Stimulated activated CD4-positive, alpha-beta T cell treated with anti-CD3 and anti-CD28 coated beads, Interleukin-4, amount 100 ng/mL, for 48 hours (primary cell): ENCODE data around the gene ZNF140.

Experiments used
- DNase-seq, 2 donors: peaks; one replicate each; pipeline ENCODE4 v3.0.0-alpha.2; 2020; ENCODE audit warnings: low read depth in 2 of 2

The ZNF140 gene

DNA sequence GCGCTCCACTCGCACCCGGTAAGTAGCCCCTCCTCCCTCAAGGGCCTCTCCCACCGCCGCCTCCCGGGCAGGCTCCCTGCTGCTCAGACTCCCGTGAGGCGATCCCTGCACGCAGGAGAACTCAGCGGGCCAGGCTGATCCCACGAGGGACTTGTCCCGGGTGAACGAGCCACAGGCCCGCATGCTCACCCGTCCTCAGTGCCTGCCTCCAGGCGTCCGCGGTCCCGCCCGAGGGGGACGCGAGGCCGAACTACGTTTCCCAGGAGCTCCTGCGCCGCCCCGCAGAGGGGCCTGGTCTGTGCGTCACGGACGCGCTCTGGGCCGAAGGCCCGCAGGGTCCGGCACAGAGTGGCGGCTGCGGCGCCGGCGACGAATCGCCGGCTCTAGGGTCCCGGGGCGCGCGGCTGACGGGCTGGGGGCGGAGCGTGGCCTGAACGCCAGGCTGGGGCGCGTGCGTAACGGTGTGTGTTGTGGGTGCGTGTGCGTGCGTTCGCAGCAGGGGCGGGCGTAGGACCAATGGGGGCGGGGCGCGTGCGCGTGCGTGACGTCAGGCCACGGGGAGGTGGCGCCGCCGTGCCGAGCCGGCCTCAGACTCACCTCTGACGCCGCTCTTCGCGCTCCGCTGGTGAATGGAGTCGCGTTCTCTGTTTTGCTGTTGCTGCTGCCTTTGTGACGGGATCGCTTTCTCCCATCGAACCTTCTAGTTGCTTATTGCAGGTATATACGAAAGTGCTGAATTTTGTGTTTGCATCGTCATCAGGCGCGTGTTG is 49.5 kb downstream of the ZNF140 start, which contains the start of the genes ZNF10 and ZNF891:
ZNF10 (plus strand) TSS at position 590 of the 770 bp plus-strand sequence. CDS start 13,866 bp downstream, outside the sequence.
ZNF891 (minus strand) TSS at position 237 of the 770 bp plus-strand sequence. CDS start 8,356 bp downstream, outside the sequence.
- DNase-seq, result peak; percentile 95 to 97

DNA sequence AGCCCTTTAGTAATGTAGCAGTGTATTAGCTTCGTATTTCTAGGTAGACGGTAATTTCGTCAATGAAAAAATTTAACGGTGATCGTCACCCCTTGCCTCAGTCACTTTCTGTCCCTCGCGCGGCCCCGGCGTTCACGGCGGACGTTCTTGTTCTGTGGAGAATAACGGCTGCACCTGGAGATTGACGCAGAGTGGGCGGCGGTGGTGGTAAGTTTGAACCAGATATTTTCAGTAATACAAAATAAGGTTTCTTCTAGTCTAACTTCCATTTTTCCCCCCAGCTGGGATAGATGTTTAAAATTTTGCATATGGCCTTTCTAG is 50.0 kb downstream of the ZNF140 start:
- DNase-seq, result peak in 1 of 2 donors; percentile 19

DNA sequence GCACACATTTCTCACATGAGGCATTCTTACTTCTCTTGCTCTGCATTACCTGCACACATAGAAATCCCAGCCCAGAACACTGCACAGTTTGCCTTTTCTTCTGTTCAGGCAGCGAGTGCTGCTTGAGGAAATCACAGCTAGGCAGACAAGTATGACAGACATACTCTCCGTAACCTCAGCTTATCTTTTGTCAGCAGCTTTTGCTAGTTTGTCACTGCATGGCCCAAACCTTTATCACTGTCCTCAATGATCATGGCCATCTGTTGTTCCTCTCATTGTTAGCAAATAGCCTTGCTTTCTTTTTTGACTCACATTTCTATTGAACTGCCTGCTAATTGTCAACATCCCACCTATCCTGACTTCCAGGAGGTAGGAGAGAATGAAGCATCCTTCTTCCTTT is 55.0 kb downstream of the ZNF140 start:
- no peak for DNase-seq

DNA sequence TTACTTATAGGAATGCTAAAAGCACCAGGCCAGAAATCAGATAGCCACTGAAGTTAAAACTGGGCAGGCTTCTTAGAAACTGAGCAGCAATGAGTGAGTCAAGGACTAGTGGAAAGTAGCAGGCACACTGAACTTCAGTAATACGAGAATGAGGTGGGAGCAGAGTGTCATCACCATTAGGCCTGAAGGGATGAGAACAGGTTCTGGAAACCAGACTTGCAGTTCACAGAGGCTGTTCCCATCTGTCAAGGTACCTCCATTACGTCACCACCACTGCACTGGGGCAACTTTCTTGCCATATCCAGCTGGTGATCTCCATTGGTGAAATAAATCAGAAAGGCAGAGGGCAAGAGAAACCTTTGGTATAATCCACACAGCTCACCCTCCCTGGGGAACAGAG is 65.3 kb downstream of the ZNF140 start:
- no peak for DNase-seq

DNA sequence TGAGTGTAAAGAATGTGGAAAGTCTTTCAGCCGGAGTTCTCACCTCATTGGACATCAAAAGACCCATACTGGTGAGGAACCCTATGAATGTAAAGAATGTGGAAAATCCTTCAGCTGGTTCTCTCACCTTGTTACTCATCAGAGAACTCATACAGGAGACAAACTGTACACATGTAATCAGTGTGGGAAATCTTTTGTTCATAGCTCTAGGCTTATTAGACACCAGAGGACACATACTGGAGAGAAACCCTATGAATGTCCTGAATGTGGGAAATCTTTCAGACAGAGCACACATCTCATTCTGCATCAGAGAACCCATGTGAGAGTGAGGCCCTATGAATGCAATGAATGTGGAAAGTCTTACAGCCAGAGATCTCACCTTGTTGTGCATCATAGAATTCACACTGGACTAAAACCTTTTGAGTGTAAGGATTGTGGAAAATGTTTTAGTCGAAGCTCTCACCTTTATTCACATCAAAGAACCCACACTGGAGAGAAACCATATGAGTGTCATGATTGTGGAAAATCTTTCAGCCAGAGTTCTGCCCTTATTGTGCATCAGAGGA is 75.5 kb downstream of the ZNF140 start:
- DNase-seq, result no peak
